ENCODE results near the gene COX14.
"Not testable (repeated sequence)": the region's sequence is repeated elsewhere in the genome, so short reads cannot be mapped to it uniquely, and the experiment has no call there.

DNA sequence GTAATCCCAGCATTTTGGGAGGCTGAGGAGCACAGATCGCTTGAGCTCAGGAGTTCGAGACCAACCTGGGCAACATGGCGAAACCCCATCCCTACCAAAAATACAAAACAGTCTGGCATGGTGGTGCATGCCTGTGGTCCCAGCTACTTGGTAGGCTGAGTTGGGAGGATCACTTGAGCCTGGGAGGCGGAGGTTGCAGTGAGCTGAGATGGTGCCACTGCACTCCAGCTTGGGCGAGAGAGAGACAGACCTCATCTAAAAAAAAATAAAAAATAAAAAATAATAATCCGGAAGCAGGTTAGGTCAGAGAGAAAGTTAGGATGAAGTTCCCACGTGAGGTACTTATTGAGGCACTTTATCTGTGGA is 27.6 kb upstream of the COX14 start:
- TF ChIP-seq, protein P1, sequence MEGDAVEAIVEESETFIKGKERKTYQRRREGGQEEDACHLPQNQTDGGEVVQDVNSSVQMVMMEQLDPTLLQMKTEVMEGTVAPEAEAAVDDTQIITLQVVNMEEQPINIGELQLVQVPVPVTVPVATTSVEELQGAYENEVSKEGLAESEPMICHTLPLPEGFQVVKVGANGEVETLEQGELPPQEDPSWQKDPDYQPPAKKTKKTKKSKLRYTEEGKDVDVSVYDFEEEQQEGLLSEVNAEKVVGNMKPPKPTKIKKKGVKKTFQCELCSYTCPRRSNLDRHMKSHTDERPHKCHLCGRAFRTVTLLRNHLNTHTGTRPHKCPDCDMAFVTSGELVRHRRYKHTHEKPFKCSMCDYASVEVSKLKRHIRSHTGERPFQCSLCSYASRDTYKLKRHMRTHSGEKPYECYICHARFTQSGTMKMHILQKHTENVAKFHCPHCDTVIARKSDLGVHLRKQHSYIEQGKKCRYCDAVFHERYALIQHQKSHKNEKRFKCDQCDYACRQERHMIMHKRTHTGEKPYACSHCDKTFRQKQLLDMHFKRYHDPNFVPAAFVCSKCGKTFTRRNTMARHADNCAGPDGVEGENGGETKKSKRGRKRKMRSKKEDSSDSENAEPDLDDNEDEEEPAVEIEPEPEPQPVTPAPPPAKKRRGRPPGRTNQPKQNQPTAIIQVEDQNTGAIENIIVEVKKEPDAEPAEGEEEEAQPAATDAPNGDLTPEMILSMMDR (IDR thresholded peaks at IDR 0.05; ENCODE audit: insufficient read depth, low read depth, low read length), result not testable (repeated sequence)
- TF ChIP-seq EZH2 (IDR thresholded peaks at IDR 0.05; ENCODE audit: insufficient read depth, low read length), result not testable (repeated sequence)
